HG03442 (cell line): ENCODE results near the gene ERICH6B.

ENCODE experiments used
- ATAC-seq: cut with Tn5 transposase; IDR thresholded peaks from one replicate; pipeline ENCODE4 v1.9.1; 2021; ENCODE audit warnings: mild to moderate bottlenecking, moderate library complexity; ENCODE audit not compliant: unreplicated experiment

The ERICH6B gene

DNA sequence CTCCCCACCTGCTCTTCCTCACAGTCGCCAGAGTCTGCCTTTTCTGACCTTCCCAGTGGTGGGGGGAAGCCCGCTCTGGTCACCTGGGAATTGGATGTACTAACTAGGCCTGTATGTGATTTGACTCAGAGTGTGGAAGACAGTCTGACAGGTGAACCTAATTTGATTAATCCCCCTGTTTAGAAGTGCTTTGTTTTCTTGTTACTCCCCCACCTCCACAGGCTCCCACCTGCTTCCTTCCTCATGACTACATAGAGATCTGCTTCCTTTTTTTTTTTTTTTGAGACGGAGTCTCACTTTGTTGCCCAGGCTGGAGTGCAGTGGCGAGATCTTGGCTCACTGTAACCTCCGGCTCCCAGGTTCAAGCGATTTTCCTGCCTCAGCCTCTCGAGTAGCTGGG, 106.8 kb downstream of the ERICH6B start:
- no peak for ATAC-seq

DNA sequence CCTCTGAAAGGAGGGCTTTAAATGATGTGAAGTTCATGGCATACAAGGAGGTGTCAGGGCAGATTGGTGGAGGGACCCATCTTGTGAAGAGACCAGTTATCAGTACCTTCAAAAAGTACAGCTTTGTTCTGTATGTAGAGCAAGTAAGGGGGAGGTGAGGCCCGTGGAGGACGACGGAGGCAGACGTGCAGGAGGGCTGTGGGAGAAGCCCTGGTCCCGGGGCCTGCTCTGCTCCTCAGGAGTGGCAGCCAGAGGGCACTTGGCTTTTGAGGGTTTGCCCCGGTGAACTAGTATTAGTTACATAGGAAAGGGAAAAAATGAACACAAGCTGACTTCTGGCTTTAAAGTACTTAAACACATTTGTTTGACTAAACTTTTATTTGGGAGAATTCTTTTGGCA, 108.7 kb downstream of the ERICH6B start:
- ATAC-seq: no peak

DNA sequence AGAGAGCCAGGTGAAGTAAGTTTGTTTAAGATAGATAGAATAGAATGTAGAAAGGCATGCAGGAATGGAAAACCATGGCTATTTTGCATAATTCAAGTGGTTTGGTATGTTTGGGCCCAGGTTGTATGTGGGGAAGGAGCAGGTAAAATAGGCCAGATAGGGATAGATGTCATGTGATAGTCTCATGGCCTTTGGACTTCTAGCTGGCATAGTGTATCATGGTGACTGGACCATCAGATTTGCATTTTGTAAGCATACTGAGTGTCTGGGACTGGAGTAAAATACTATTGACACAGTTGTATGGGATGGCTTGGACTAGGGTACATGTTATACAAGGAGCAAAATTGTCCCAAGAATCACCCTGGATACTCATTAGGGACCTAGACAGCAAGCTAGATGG, 111.9 kb downstream of the ERICH6B start:
- ATAC-seq: no peak

DNA sequence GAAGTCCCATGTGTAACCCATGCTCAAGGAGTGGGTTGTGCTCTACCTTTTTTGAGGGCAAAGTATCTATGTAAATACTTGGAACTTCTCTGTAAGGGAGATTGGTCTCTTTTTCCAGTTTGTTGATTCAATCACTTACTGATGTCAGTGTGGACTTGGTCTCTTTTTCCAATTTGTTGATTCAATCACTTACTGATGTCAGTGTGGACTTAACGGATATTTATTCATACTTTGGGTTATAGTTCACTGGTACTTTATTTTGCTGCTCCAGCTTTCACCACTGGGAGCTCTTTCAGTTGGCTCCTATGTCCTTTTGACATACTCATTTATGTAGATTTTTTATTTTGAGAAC, 114.4 kb downstream of the ERICH6B start:
- no peak for ATAC-seq

DNA sequence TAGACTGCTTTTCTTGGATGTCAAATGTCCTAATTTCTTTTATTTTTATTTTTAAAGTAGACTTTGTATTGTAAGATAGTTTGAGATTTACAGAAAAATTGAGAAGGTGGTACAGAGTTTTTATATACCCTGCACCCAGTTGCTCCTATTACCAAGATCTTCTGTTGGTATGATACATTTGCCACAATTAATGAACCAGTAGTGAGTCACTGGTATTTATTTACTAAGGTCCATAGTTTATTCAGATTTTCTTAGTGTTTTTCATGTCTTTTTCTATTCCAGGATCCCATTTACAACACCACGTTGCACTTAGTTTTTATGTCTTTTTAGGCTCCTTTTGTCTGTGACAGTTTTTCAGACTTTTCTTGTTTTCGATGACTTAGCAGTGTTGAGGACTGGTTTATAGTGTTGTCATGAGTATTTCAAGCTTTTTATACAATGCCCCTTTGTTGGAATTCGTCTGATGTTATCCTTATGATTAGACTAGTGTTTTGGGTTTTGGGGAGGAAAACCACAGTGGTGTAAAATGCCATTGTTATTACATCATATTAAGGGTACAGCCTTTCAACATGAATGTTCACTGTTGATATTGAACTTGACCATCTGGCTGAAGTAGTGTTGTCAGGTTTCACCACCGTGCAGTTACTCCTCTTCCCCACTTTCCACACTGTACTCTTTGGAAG, 114.9 kb downstream of the ERICH6B start:
- no peak for ATAC-seq

DNA sequence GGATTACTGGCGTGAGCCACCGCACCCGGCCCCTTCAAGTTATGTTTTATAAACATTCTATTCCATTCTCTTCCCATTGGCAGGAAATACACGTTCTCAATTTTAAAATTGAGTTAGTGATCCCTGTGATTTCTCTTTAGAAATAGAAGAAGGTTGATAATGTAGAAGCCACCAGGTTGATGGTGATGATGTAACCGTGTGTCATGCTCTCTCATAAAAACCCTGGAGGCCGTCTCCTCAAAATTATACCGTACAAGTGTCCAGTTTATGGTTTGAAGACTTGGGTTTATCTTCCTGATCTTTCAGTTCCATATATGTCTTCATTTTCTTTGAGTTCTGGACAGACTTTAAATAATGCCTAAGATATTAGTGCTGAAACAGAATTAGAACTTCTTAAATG, 118.6 kb downstream of the ERICH6B start:
- no peak for ATAC-seq

DNA sequence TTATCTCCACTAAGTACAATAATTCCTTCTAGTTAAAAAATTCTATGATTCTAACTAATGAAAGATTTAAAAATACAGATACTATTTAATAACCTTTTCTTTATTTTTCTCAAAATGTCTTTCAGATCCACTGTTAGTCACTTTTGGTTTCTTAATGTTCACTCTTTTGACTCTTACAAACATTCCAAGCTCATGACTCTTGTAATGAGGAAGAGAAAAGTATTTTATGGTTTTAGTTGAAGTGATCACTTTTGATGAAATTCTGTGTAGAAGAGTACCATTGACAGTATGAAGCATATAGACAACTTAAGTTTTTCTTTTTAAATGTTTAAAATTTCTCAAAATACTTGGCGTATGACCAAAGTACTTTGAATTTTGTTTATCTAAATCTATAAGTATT, 123.0 kb downstream of the ERICH6B start:
- no peak for ATAC-seq
